Breast epithelium (tissue), 3 donors: ENCODE measurements around the gene ARHGEF4.

Experiments used
- POLR2AphosphoS5 ChIP-seq, 3 donors: sonication (generic); formaldehyde crosslinking; IDR thresholded peaks; one replicate each; pipeline ENCODE4 v1.6.1; 2017; ENCODE audit warnings: antibody characterized with exemption in 3 of 3
- TF ChIP-seq, protein P1 (sequence below), 3 donors: fragments of 450-650 bp; IDR thresholded peaks; one replicate each; pipeline ENCODE4 v1.5.1; 2016 to 2017; ENCODE audit warnings: antibody characterized with exemption in 3 of 3, mild to moderate bottlenecking in 3 of 3, moderate library complexity in 3 of 3

DNA sequence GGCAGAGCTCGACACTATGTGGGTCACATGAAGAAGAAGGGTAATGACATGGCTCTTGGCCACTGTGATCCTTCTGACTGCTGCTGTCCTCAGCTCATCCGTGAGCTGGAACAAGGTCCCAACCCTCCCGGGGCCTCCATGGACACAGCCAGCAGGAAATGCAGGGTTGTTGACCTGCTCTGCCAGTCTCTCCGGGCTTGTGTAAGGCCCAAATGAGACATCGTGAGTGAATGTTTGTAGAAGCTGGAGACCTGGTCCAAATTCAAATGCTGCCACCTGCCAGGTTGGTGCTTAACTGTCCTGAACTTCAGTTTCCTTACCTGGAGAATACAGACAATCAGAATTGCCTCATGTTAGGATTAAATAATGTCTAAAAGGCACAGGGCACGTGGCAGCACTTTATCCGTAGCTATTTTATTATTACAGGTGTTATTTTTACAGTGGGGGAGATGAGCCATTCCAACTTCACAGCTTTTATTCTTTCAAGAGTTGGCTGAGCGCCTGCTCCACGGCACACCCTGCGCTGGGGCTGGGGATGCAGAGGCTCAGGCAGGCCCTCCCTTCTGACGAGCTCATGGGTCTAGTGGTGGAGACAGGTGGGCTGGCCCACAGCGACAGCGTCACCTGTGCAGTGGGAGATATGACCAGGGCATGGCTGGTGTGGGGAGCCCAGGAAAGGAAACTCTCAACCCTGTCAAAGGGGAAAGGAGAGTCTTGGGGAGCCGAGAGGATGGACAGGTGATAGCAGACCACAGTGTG lies 15.1 kb downstream of the ARHGEF4 start:
- TF ChIP-seq, protein P1, sequence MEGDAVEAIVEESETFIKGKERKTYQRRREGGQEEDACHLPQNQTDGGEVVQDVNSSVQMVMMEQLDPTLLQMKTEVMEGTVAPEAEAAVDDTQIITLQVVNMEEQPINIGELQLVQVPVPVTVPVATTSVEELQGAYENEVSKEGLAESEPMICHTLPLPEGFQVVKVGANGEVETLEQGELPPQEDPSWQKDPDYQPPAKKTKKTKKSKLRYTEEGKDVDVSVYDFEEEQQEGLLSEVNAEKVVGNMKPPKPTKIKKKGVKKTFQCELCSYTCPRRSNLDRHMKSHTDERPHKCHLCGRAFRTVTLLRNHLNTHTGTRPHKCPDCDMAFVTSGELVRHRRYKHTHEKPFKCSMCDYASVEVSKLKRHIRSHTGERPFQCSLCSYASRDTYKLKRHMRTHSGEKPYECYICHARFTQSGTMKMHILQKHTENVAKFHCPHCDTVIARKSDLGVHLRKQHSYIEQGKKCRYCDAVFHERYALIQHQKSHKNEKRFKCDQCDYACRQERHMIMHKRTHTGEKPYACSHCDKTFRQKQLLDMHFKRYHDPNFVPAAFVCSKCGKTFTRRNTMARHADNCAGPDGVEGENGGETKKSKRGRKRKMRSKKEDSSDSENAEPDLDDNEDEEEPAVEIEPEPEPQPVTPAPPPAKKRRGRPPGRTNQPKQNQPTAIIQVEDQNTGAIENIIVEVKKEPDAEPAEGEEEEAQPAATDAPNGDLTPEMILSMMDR (IDR thresholded peaks at IDR 0.05): no peak
- no peak for TF ChIP-seq POLR2AphosphoS5 (IDR thresholded peaks at IDR 0.05)
